Stimulated activated CD8-positive, alpha-beta memory T cell treated with anti-CD3 and anti-CD28 coated beads, Interleukin-7, amount 100 ng/mL, for 4 hours (primary cell): ENCODE measurements around the gene GDF3.
"Not testable (repeated sequence)": the region's sequence is repeated elsewhere in the genome, so short reads cannot be mapped to it uniquely, and the experiment has no call there.

Source experiments
- DNase-seq, 2 donors: peaks; one replicate each; pipeline ENCODE4 v3.0.0-alpha.2; 2020; ENCODE audit warnings: low read depth in 2 of 2

GDF3 gene

DNA sequence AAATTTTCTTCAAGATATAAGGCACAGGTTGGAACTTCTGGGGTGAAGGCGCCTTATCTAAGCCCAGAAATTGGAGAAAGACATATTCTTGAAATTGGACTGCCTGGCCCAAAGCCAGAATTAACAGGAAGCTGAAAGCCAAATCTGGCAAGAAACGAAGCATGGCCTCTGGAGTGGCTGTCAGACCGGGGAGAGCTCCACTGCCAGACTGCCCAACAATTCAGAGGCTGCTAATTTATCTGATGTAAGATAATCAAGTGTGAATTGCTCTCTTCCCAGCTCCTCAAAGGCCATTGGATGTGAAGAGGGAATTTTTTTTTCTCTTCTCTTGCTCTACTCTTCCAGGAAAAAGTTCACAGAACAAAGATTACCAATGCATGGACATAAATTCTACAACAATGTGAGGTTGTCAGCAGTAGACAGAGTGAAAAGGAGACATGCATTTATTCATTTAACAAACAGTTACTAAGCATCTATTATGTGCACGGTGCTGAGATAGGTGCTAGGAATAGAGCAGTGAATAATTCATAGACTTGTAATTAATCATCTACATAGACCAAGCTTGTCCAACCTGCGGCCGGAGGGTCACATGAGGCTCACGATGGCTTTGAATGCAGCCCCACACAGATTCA lies at the start of gene GDF3:
TSS of gene GDF3 (minus strand) at position 210 of the 632 bp plus-strand sequence. CDS start at position 163, 47 bp downstream.
- DNase-seq = no peak

DNA sequence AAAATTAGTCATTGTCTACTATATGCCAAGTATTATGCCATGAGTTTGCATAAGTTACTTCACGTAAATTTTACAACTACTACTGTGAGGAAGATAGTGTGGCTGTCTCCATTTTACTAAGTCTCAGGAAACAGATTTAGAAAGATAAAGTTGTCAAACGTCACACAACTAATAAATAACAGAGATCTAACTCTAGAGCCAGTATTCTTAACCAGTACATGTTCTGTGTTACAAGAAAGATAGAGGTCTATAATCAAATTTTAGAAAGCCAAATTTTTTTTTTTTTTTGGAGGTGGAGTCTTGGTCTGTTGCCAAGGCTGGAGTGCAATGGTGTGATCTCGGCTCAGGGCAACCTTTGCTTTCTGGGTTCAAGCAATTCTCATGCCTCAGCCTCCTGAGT lies 37.4 kb upstream of the GDF3 start:
- DNase-seq = no peak

- DNase-seq = no peak
These were observed 35.9 kb upstream of the GDF3 start for GRCh38 chr12:7731486-7731885.

- DNase-seq = not testable (repeated sequence)
These were observed 35.4 kb upstream of the GDF3 start for GRCh38 chr12:7730984-7731383.

DNA sequence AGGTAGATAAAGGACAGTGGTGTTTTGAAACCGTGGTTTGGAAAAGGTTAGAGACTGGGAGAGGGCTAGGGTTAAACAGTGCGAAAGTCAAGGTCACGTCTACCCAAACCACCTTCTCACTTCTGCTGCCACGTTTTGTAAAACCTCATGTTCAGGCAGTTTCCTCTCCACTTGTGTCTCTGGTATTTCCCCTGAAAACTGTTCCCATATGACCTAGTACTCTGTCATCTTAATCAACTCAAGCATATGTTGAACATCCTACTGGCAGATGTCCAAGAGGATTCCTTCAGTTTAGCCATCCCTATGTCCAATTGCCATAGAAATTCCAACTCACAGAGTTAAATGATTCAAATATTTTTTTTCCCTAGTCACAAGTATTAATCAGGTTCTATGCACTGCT lies 34.2 kb upstream of the GDF3 start:
- no peak for DNase-seq

GRCh38 chr12:7723926-7724325 lies 28.4 kb upstream of the GDF3 start:
- no peak for DNase-seq

GRCh38 chr12:7719946-7720730 lies 24.6 kb upstream of the GDF3 start:
- DNase-seq = no peak

DNA sequence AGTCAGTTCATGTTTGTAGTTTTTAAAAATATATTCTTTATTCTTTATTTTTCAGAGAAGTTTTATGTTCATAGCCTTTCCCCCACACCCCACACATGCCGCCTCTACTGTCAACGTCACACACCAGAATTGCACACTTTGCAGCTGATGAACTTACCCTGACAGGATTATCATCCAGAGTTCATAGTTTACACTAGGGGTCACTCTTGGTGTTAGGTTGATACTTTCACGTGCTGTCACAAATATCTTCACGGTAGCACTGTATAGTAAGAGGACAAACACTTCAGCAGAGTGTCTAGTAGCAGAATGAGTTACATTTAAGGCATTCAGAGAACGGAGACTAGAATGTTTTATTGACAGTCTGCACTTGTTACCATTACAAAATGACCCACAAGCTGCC lies 20.8 kb upstream of the GDF3 start:
- no peak for DNase-seq

DNA sequence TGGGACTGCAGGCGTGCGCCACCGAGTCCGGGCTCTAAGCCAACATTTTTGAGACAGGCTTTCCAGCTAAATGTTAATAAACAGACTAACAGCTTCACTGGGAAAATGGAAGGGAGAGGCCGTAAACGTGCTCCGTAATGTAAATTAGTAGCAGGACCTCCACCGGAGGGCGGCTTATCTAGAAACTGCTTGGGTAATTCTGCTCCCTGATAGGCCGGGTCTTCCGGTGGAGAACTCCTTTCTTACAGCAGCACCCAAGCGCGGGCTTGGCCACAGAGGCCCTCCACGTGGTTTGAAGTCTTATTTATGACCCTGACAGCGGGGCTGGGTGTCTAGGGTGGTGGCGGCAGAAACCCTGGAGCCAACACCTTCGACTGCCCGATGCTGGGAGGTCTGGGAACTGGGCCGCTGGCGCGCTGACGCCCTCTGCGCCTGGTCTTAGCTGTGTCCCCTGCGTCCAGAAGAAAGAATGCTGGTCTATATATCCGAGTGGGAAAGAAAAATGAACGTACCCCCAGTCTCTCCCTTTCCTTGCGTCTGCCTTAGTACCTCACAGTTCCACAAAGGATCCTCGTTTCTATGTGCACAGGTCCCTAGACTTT lies 17.4 kb upstream of the GDF3 start:
- DNase-seq = no peak

- DNase-seq = no peak
These were observed 15.6 kb upstream of the GDF3 start, which contains the start of gene DPPA3 for GRCh38 chr12:7711133-7711532. Gene DPPA3, plus strand, starts transcription at chr12:7711433. Its CDS starts 138 bp downstream, at chr12:7711571.

- no peak for DNase-seq
These were observed 14.5 kb upstream of the GDF3 start for GRCh38 chr12:7709969-7710675.

- no peak for DNase-seq
These were observed 10.3 kb upstream of the GDF3 start for GRCh38 chr12:7705846-7706245.

DNA sequence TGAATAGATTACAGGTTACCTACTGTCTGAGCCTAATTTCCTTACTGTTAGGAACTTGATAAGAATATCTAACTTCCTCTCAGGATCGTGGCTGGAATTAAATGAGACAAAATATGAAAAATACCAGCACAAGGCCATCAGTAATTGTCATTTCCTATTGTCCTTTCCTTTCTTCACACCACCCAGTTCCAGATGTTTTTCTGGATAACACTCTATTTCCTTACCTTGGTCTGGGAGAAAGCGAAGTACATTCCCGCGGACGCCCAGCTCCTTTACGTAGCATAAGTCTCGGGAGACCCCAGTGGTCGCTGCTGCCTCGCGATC lies 376 bp downstream of the GDF3 start:
- no peak for DNase-seq

- DNase-seq = no peak
These were observed 879 bp downstream of the GDF3 start for GRCh38 chr12:7694556-7695236.

- no peak for DNase-seq
These were observed 1.8 kb downstream of the GDF3 start for GRCh38 chr12:7693793-7694192.

DNA sequence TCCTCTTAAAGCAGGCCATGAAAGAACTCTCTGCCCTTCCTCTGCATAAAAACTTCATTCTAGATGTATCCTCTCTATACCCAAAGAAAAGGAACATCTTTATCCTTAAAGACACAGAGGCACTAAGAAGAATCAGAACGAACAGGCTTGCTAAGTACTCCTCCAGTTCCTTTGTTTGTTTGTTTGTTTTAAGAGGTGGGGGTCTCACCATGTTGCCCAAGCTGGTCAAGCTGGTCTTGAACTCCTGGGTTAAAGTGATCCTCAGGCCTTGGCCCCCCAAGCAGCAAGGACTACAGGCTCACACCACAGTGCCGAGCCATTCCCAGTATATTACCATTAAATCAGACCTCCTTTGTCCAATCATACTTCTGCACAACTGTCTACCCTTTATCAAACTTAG lies 14.0 kb downstream of the GDF3 start:
- DNase-seq = no peak

DNA sequence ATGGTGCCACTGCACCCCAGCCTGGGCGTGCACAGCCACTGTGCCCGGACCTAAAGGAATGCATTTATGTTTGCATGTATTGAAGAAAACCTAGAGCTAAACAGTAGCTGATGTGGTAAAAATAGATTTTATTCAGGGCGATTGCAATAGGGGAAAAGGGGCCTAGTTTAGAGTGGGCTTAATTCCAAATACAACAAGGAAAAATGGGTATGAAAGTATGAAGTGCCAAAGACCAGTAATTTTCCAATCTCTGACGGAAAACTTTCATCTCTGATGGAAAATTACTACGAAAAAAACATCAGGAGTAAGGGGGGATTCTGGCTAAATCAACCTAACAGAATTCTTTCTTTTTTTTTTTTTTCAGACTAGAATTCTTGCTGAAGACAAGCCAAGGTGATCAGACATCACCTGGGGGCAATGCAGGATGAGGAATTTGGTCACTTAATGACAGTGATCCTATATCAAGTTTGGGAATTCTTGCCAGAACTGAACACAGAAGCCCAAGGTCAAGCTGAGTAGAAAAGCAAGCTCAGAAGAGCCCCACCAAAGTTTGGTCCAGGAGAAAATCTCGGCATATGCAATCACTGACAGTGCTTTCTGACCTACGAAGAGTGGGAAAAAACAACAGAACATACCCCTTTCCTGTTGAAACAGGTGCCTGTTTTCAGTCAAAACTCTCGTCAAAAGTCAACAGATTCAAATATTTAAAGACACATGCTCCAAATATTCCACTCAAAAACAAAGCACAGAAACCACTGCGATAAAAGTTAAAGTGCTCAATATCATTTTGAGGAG lies 16.1 kb downstream of the GDF3 start:
- no peak for DNase-seq

GRCh38 chr12:7678744-7679143 lies 16.8 kb downstream of the GDF3 start:
- no peak for DNase-seq

GRCh38 chr12:7677432-7677888 lies 18.1 kb downstream of the GDF3 start:
- DNase-seq = not testable (repeated sequence)

GRCh38 chr12:7675455-7675854 lies 20.1 kb downstream of the GDF3 start:
- DNase-seq = not testable (repeated sequence)

- no peak for DNase-seq
These were observed 27.4 kb downstream of the GDF3 start for GRCh38 chr12:7668171-7668570.
